ENCODE data around the gene SLC12A6.
"Not testable (repeated sequence)": the region's sequence is repeated elsewhere in the genome, so short reads cannot be mapped to it uniquely, and the experiment has no call there.

Gene SLC12A6

GRCh38 chr15:34337557-34338306 lies at the start of gene SLC12A6:
TSS of gene SLC12A6 (minus strand) at chr15:34337781. CDS start at chr15:34336680, 1,101 bp downstream.
- DNase-seq (ENCODE audit: low spot score): peak; percentile 88

GRCh38 chr15:34381829-34382521 lies 44.4 kb upstream of the SLC12A6 start:
- DNase-seq (ENCODE audit: low spot score): not testable (repeated sequence)

GRCh38 chr15:34380491-34380890 lies 42.9 kb upstream of the SLC12A6 start:
- not testable (repeated sequence) for DNase-seq (ENCODE audit: low spot score)

- DNase-seq (ENCODE audit: low spot score): no peak
Measured at GRCh38 chr15:34376856-34377255, 39.3 kb upstream of the SLC12A6 start.

GRCh38 chr15:34375541-34375940 lies 38.0 kb upstream of the SLC12A6 start:
- not testable (repeated sequence) for DNase-seq (ENCODE audit: low spot score)

GRCh38 chr15:34374816-34375215 lies 37.2 kb upstream of the SLC12A6 start:
- no peak for DNase-seq (ENCODE audit: low spot score)

- DNase-seq (ENCODE audit: low spot score): no peak
Measured at GRCh38 chr15:34373951-34374350, 36.4 kb upstream of the SLC12A6 start.

- no peak for DNase-seq (ENCODE audit: low spot score)
Measured at GRCh38 chr15:34370643-34371042, 33.1 kb upstream of the SLC12A6 start.

- DNase-seq (ENCODE audit: low spot score): no peak
Measured at GRCh38 chr15:34370129-34370528, 32.5 kb upstream of the SLC12A6 start.

GRCh38 chr15:34367101-34368081 lies 29.8 kb upstream of the SLC12A6 start, which contains the start of gene LPCAT4:
TSS of gene LPCAT4 (minus strand) at chr15:34367196. CDS start at chr15:34367100, 96 bp downstream.
- DNase-seq (ENCODE audit: low spot score): peak; percentile 87

- DNase-seq (ENCODE audit: low spot score): peak; percentile 32
Measured at GRCh38 chr15:34366271-34367065, 28.9 kb upstream of the SLC12A6 start.

- no peak for DNase-seq (ENCODE audit: low spot score)
Measured at GRCh38 chr15:34365836-34366235, 28.3 kb upstream of the SLC12A6 start.

GRCh38 chr15:34365091-34365825 lies 27.7 kb upstream of the SLC12A6 start:
- no peak for DNase-seq (ENCODE audit: low spot score)

GRCh38 chr15:34364041-34364440 lies 26.5 kb upstream of the SLC12A6 start:
- no peak for DNase-seq (ENCODE audit: low spot score)

- DNase-seq (ENCODE audit: low spot score): no peak
Measured at GRCh38 chr15:34362047-34362773, 24.6 kb upstream of the SLC12A6 start.

GRCh38 chr15:34361278-34361677 lies 23.7 kb upstream of the SLC12A6 start:
- no peak for DNase-seq (ENCODE audit: low spot score)

- no peak for DNase-seq (ENCODE audit: low spot score)
Measured at GRCh38 chr15:34360298-34360697, 22.7 kb upstream of the SLC12A6 start.

GRCh38 chr15:34359416-34359815 lies 21.8 kb upstream of the SLC12A6 start:
- no peak for DNase-seq (ENCODE audit: low spot score)

GRCh38 chr15:34358948-34359347 lies 21.4 kb upstream of the SLC12A6 start:
- no peak for DNase-seq (ENCODE audit: low spot score)

- no peak for DNase-seq (ENCODE audit: low spot score)
Measured at GRCh38 chr15:34358367-34358766, 20.8 kb upstream of the SLC12A6 start.

All from pons (tissue), 1 donor.